Liver (tissue), 9 donors: ENCODE data around the gene TIAM2. TPM values are rescaled to one million over a fixed set of nuclear protein-coding genes. Genes with fewer than 3 reads are reported as not detected.

Experiments used
- DNase-seq: peaks from one replicate; pipeline ENCODE4 v3.0.0-alpha.2; 2017; ENCODE audit warnings: low spot score
- H3K27ac ChIP-seq, 2 donors: one replicate each; pipeline ENCODE4 v1.7.0; 2013; ENCODE audit warnings: inconsistent platforms in 2 of 2, low read length in 2 of 2, control low read depth in 1 of 2, low read depth in 1 of 2, mild to moderate bottlenecking in 1 of 2
- H3K27me3 ChIP-seq, 4 donors: one replicate each; pipeline versions ENCODE4 v1.6.1 to v1.7.0; 2013; ENCODE audit warnings: low read length in 3 of 4, inconsistent platforms in 1 of 4, mild to moderate bottlenecking in 1 of 4, moderate library complexity in 1 of 4; ENCODE audit not compliant: control insufficient read depth in 4 of 4, insufficient read depth in 4 of 4
- H3K36me3 ChIP-seq, 4 donors: one replicate each; pipeline versions ENCODE4 v1.6.1 to v1.7.0; 2013; ENCODE audit warnings: low read length in 3 of 4, mild to moderate bottlenecking in 3 of 4, low read depth in 1 of 4, moderate library complexity in 1 of 4; ENCODE audit not compliant: control insufficient read depth in 4 of 4, insufficient read depth in 3 of 4
- H3K4me1 ChIP-seq, 4 donors: one replicate each; pipeline versions ENCODE4 v1.6.1 to v1.7.0; 2013; ENCODE audit warnings: low read length in 3 of 4, mild to moderate bottlenecking in 3 of 4, moderate library complexity in 1 of 4; ENCODE audit not compliant: control insufficient read depth in 4 of 4, insufficient read depth in 4 of 4
- H3K4me3 ChIP-seq, 3 donors: one replicate each; pipeline versions ENCODE4 v1.6.1 to v1.7.0; 2013; ENCODE audit warnings: low read length in 3 of 3, control low read depth in 1 of 3, low read depth in 1 of 3, mild to moderate bottlenecking in 1 of 3
- H3K9ac ChIP-seq, 2 donors: one replicate each; pipeline ENCODE4 v1.7.0; 2013; ENCODE audit warnings: low read length in 2 of 2, mild to moderate bottlenecking in 2 of 2, moderate library complexity in 2 of 2, control low read depth in 1 of 2, low read depth in 1 of 2
- H3K9me3 ChIP-seq, 4 donors: one replicate each; pipeline versions ENCODE4 v1.6.1 to v1.7.0; 2013; ENCODE audit warnings: low read length in 3 of 4; ENCODE audit not compliant: control insufficient read depth in 4 of 4
- ATF3 ChIP-seq: IDR thresholded peaks from 2 replicates; pipeline ENCODE4 v1.6.1; 2016; ENCODE audit warnings: antibody characterized with exemption
- FOXA1 ChIP-seq: IDR thresholded peaks from 2 replicates; pipeline ENCODE4 v1.6.1; 2016; ENCODE audit warnings: antibody characterized with exemption
- FOXA2 ChIP-seq: IDR thresholded peaks from 2 replicates; pipeline ENCODE4 v1.6.1; 2016; ENCODE audit warnings: antibody characterized with exemption
- GABPA ChIP-seq, 2 donors: IDR thresholded peaks in 1 of 2; conservative IDR thresholded peaks in 1 of 2; 2 replicates each; pipeline ENCODE4 v1.6.1; 2016; ENCODE audit warnings: antibody characterized with exemption in 2 of 2, mild to moderate bottlenecking in 1 of 2, moderate library complexity in 1 of 2
- HNF4A ChIP-seq, 2 donors: conservative IDR thresholded peaks; 2 replicates each; pipeline ENCODE4 v1.6.1; 2016; ENCODE audit warnings: antibody characterized with exemption in 2 of 2, mild to moderate bottlenecking in 2 of 2
- HNF4G ChIP-seq: IDR thresholded peaks from 2 replicates; pipeline ENCODE4 v1.6.1; 2016; ENCODE audit warnings: antibody characterized with exemption
- JUND ChIP-seq, 2 donors: IDR thresholded peaks; 2 replicates each; pipeline ENCODE4 v1.6.1; 2016; ENCODE audit warnings: antibody characterized with exemption in 2 of 2
- NR2F2 ChIP-seq: IDR thresholded peaks from 2 replicates; pipeline ENCODE4 v1.6.1; 2016; ENCODE audit warnings: antibody characterized with exemption
- RAD21 ChIP-seq, 2 donors: IDR thresholded peaks; 2 replicates each; pipeline ENCODE4 v1.6.1; 2016; ENCODE audit warnings: antibody characterized with exemption in 2 of 2, mild to moderate bottlenecking in 2 of 2
- REST ChIP-seq: IDR thresholded peaks from 2 replicates; pipeline ENCODE4 v1.6.1; 2016; ENCODE audit warnings: antibody characterized with exemption, mild to moderate bottlenecking
- RXRA ChIP-seq, 2 donors: IDR thresholded peaks; 2 replicates each; pipeline ENCODE4 v1.6.1; 2017 to 2018; ENCODE audit warnings: antibody characterized with exemption in 2 of 2, mild to moderate bottlenecking in 1 of 2
- SP1 ChIP-seq: IDR thresholded peaks from 2 replicates; pipeline ENCODE4 v1.6.1; 2018; ENCODE audit warnings: antibody characterized with exemption, mild to moderate bottlenecking
- TAF1 ChIP-seq: conservative IDR thresholded peaks from 2 replicates; pipeline ENCODE4 v1.6.1; 2016; ENCODE audit warnings: antibody characterized with exemption, mild to moderate bottlenecking
- YY1 ChIP-seq: IDR thresholded peaks from 2 replicates; pipeline ENCODE4 v1.6.1; 2016; ENCODE audit warnings: antibody characterized with exemption, mild to moderate bottlenecking
- ZBTB33 ChIP-seq: IDR thresholded peaks from 2 replicates; pipeline ENCODE4 v1.6.1; 2016; ENCODE audit warnings: antibody characterized with exemption
- WGBS: extraction: QIAGEN DNeasy Blood & Tissue Kit; methylation state at CpG from one replicate; pipeline ENCODE4 v1.1.7; 2013; 5-methylcytosine and 5-hydroxymethylcytosine counted together
- polyA plus RNA-seq, 2 donors: library from polyadenylated mRNA; stranded (reverse) in 1 of 2; unstranded in 1 of 2; fragments of 200-250 nt in 1 of 2; fragments of >200 nt in 1 of 2; fragmentation: Nextera tagmentation in 1 of 2; extraction: Ambion mirVana in 1 of 2; gene quantifications; one replicate each; pipeline versions ENCODE4 v1.2.1 to v1.2.3, GENCODE V29; 2013 to 2015
- total RNA-seq, 2 donors: library from RNA; depleted of rRNA; stranded (reverse); fragments of >200 nt; gene quantifications; one replicate each; pipeline ENCODE4 v1.2.3, GENCODE V29; 2014
- TF ChIP-seq, protein P1 (sequence below): fragments of 150-350 bp; IDR thresholded peaks from 2 replicates; pipeline ENCODE4 v1.5.1; 2017; ENCODE audit warnings: improper control_type of control experiment, low read depth, low read length; ENCODE audit not compliant: missing input control
- TF ChIP-seq, protein P2 (sequence below): IDR thresholded peaks from 2 replicates; pipeline ENCODE4 v1.6.1; 2016; ENCODE audit warnings: antibody characterized with exemption
- donor health status: healthy.
- donor health status: healthy.
- donor health status: healthy.
- donor health status: healthy.
- donor health status: healthy.

The TIAM2 gene
- total and polyA plus RNA-seq, 4 donors, result 0.62 to 3.7 (median 2.4) TPM

- no peaks in the 10 kb centered on the region for H3K36me3 ChIP-seq
- DNase-seq, result no peak
- no peaks in the 10 kb centered on the region for H3K4me1 ChIP-seq
- no peak overlapping the region for H3K27ac ChIP-seq
- no peak for TF ChIP-seq SP1
- no peak for TF ChIP-seq TAF1
- TF ChIP-seq, protein P1, sequence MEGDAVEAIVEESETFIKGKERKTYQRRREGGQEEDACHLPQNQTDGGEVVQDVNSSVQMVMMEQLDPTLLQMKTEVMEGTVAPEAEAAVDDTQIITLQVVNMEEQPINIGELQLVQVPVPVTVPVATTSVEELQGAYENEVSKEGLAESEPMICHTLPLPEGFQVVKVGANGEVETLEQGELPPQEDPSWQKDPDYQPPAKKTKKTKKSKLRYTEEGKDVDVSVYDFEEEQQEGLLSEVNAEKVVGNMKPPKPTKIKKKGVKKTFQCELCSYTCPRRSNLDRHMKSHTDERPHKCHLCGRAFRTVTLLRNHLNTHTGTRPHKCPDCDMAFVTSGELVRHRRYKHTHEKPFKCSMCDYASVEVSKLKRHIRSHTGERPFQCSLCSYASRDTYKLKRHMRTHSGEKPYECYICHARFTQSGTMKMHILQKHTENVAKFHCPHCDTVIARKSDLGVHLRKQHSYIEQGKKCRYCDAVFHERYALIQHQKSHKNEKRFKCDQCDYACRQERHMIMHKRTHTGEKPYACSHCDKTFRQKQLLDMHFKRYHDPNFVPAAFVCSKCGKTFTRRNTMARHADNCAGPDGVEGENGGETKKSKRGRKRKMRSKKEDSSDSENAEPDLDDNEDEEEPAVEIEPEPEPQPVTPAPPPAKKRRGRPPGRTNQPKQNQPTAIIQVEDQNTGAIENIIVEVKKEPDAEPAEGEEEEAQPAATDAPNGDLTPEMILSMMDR, result no peak
- TF ChIP-seq ATF3, result no peak
- no peak for TF ChIP-seq ZBTB33
- no peak for TF ChIP-seq RAD21 (IDR thresholded peaks at IDR 0.05)
- TF ChIP-seq RXRA (IDR thresholded peaks at IDR 0.05), result no peak
- TF ChIP-seq, protein P2, sequence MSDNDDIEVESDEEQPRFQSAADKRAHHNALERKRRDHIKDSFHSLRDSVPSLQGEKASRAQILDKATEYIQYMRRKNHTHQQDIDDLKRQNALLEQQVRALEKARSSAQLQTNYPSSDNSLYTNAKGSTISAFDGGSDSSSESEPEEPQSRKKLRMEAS, result no peak
- TF ChIP-seq YY1, result no peak
- no peak for TF ChIP-seq NR2F2
- no peak for TF ChIP-seq HNF4A (conservative IDR thresholded peaks at IDR 0.05)
- no peak for TF ChIP-seq FOXA1
- no peak for TF ChIP-seq GABPA (IDR thresholded peaks at IDR 0.05 in 1 of 2, conservative IDR thresholded peaks at IDR 0.05 in 1 of 2)
- no peak for TF ChIP-seq FOXA2
- no peak for TF ChIP-seq HNF4G
- TF ChIP-seq JUND (IDR thresholded peaks at IDR 0.05), result no peak
- no peak for TF ChIP-seq REST
- H3K9me3 ChIP-seq, result no peaks in the 10 kb centered on the region
- 68% methylated on average over 10 of the region's 10 CpGs for WGBS
- H3K4me3 ChIP-seq, result no peak overlapping the region
- no peak overlapping the region for H3K9ac ChIP-seq
- H3K27me3 ChIP-seq, result no peaks in the 10 kb centered on the region
Measured at GRCh38 chr6:154951345-154952200, 43.5 kb upstream of the TIAM2 start.
